Esophagus squamous epithelium (tissue), 5 donors: ENCODE data around the gene DIAPH3. TPM values are rescaled to one million over a fixed set of nuclear protein-coding genes. Genes with fewer than 3 reads are reported as not detected.

ENCODE experiments used
- DNase-seq: peaks from one replicate; lab custom pipeline; 2025; lab: John Stamatoyannopoulos, UW
- H3K27ac ChIP-seq, 4 donors: fragments of 200-600 bp; sonication (generic); one replicate each; pipeline ENCODE4 v1.5.1; 2016 to 2019; ENCODE audit warnings: mild to moderate bottlenecking in 1 of 4
- H3K27me3 ChIP-seq, 4 donors: fragments of 200-600 bp; sonication (generic); 1 replicate in 3 of 4; 2 replicates in 1 of 4; pipeline versions ENCODE4 v1.5.1 to v1.6.0; 2017 to 2021; ENCODE audit warnings: antibody characterized with exemption in 1 of 4
- H3K36me3 ChIP-seq, 3 donors: fragments of 200-600 bp; sonication (generic); one replicate each; pipeline ENCODE4 v1.5.1; 2016 to 2019
- H3K4me1 ChIP-seq, 3 donors: fragments of 200-600 bp; sonication (generic); one replicate each; pipeline ENCODE4 v1.5.1; 2017 to 2019
- H3K4me3 ChIP-seq, 4 donors: fragments of 200-600 bp; sonication (generic); 1 replicate in 3 of 4; 2 replicates in 1 of 4; pipeline ENCODE4 v1.5.1; 2016 to 2019; ENCODE audit warnings: mild to moderate bottlenecking in 2 of 4, moderate library complexity in 1 of 4
- H3K9me3 ChIP-seq, 3 donors: fragments of 200-600 bp; sonication (generic); one replicate each; pipeline ENCODE4 v1.5.1; 2016 to 2019
- CTCF ChIP-seq, 6 experiments: fragments of 450-650 bp in 4 of 6; fragments of 200-600 bp in 2 of 6; sonication (generic) in 2 of 6; IDR thresholded peaks; one replicate each; pipeline ENCODE4 v1.5.1; 2016 to 2019; ENCODE audit warnings: antibody characterized with exemption in 6 of 6, mild to moderate bottlenecking in 4 of 6, moderate library complexity in 4 of 6
- POLR2A ChIP-seq, 4 donors: fragments of 450-650 bp; IDR thresholded peaks; one replicate each; pipeline ENCODE4 v1.6.1; 2017; ENCODE audit warnings: antibody characterized with exemption in 4 of 4, mild to moderate bottlenecking in 4 of 4, moderate library complexity in 3 of 4
- WGBS, 2 donors: methylation state at CpG; one replicate each; pipeline ENCODE4 v1.1.5; 2018; 5-methylcytosine and 5-hydroxymethylcytosine counted together
- intact Hi-C: fragments of 100-400 bp; cut with DNase I; formaldehyde crosslinking; loops from one replicate; pipeline ENCODE4 v1.15.0; 2022
- total RNA-seq, 4 donors: library from RNA; depleted of rRNA; stranded (reverse); fragments of >200 nt; gene quantifications; one replicate each; pipeline ENCODE4 v1.1.0, GENCODE V29; 2016
- donor health status: DM: yes; HTN: yes; CAD: no.

DIAPH3 gene
- total RNA-seq, 4 donors from 2014 or later, result 2.2 to 11.1 (median 4.0) TPM

- Histone ChIP-seq H3K27me3 (no peaks in the 10 kb centered on the region), H3K4me3 (no peak overlapping the region), H3K9me3 (no peaks in the 10 kb centered on the region), H3K36me3 (no peaks in the 10 kb centered on the region), H3K27ac (no peak overlapping the region), H3K4me1 (no peaks in the 10 kb centered on the region)
- intact Hi-C loops, result no loop called here
- 80 to 85% methylated on average over 1 of the region's 1 CpG for WGBS, 2 donors
- TF ChIP-seq POLR2A (IDR thresholded peaks at IDR 0.05) (no peak), CTCF (IDR thresholded peaks at IDR 0.05) (no peak)
- DNase-seq, result no peak
These were observed 165.8 kb downstream of the DIAPH3 start for GRCh38 chr13:59997976-59998375.

GRCh38 chr13:59996461-59996980 lies 167.2 kb downstream of the DIAPH3 start:
- no peaks in the 10 kb centered on the region for H3K9me3 ChIP-seq
- H3K27ac ChIP-seq, result no peak overlapping the region
- WGBS, 2 donors, result 85 to 93% methylated on average over 6 of the region's 6 CpGs
- H3K36me3 ChIP-seq, result no peaks in the 10 kb centered on the region
- no peaks in the 10 kb centered on the region for H3K4me1 ChIP-seq
- H3K27me3 ChIP-seq, result no peaks in the 10 kb centered on the region
- intact Hi-C loops, result no loop called here
- no peak for DNase-seq
- no peak for TF ChIP-seq CTCF (IDR thresholded peaks at IDR 0.05)
- no peak for TF ChIP-seq POLR2A (IDR thresholded peaks at IDR 0.05)
- no peak overlapping the region for H3K4me3 ChIP-seq

- no peak for DNase-seq
- Histone ChIP-seq H3K27me3 (no peaks in the 10 kb centered on the region), H3K4me3 (no peak overlapping the region), H3K27ac (no peak overlapping the region), H3K36me3 (no peaks in the 10 kb centered on the region), H3K4me1 (no peaks in the 10 kb centered on the region), H3K9me3 (no peaks in the 10 kb centered on the region)
- WGBS, 2 donors, result 85 to 97% methylated on average over 2 of the region's 2 CpGs
- TF ChIP-seq CTCF (IDR thresholded peaks at IDR 0.05) (no peak), POLR2A (IDR thresholded peaks at IDR 0.05) (no peak)
- intact Hi-C loops, result no loop called here
These were observed 172.3 kb downstream of the DIAPH3 start for GRCh38 chr13:59991395-59991794.

GRCh38 chr13:59982631-59983382 lies 180.9 kb downstream of the DIAPH3 start:
- Histone ChIP-seq H3K27ac (no peak overlapping the region), H3K9me3 (no peaks in the 10 kb centered on the region), H3K4me3 (no peak overlapping the region), H3K36me3 (no peaks in the 10 kb centered on the region), H3K27me3 (no peaks in the 10 kb centered on the region), H3K4me1 (no peaks in the 10 kb centered on the region)
- 70 to 87% methylated on average over 7 of the region's 7 CpGs for WGBS, 2 donors
- TF ChIP-seq POLR2A (IDR thresholded peaks at IDR 0.05), result no peak
- TF ChIP-seq CTCF (IDR thresholded peaks at IDR 0.05), result no peak
- DNase-seq, result no peak
- intact Hi-C loops, result no loop called here

GRCh38 chr13:59979589-59979988 lies 184.1 kb downstream of the DIAPH3 start:
- no peaks in the 10 kb centered on the region for H3K27me3 ChIP-seq
- H3K36me3 ChIP-seq, result no peaks in the 10 kb centered on the region
- intact Hi-C loops, result no loop called here
- H3K4me1 ChIP-seq, result no peaks in the 10 kb centered on the region
- no peaks in the 10 kb centered on the region for H3K9me3 ChIP-seq
- H3K27ac ChIP-seq, result no peak overlapping the region
- 83 to 84% methylated on average over 2 of the region's 2 CpGs for WGBS, 2 donors
- no peak for DNase-seq
- H3K4me3 ChIP-seq, result no peak overlapping the region
- TF ChIP-seq POLR2A (IDR thresholded peaks at IDR 0.05), result no peak
- no peak for TF ChIP-seq CTCF (IDR thresholded peaks at IDR 0.05)
